ENCODE results near the gene PSMG4.
A peak's percentile ranks its signal among the peaks of the same experiment; 100 is the strongest.

Gene PSMG4

GRCh38 chr6:3276174-3277167 lies 17.7 kb downstream of the PSMG4 start:
- DNase-seq (ENCODE audit: low spot score), result no peak

GRCh38 chr6:3277251-3277650 lies 18.5 kb downstream of the PSMG4 start:
- no peak for DNase-seq (ENCODE audit: low spot score)

- DNase-seq (ENCODE audit: low spot score), result no peak
Measured at GRCh38 chr6:3277851-3278416, 19.2 kb downstream of the PSMG4 start.

DNA sequence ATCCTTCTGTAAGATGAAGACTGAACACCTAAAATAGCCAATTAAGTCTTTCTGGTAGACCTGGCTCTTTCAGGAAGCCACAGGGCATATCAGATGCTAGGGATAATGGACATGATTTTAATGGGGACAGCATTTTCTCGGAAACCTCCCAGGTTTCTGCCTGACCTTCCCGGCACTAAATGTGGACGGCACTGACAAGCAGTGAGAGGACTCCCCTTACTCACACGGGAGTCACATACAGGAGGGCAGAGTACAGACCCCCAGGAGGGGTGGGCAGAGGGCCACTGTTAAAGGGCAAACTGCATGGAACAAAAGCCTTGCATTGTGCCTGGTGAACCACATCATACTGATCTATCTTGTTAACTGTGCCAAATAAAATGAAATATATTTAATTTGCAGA lies 19.9 kb downstream of the PSMG4 start:
- DNase-seq (ENCODE audit: low spot score), result no peak

GRCh38 chr6:3280091-3280490 lies 21.3 kb downstream of the PSMG4 start:
- DNase-seq (ENCODE audit: low spot score), result no peak

- DNase-seq (ENCODE audit: low spot score), result no peak
Measured at GRCh38 chr6:3280866-3281465, 22.2 kb downstream of the PSMG4 start.

- peak; percentile 42 for DNase-seq (ENCODE audit: low spot score)
Measured at GRCh38 chr6:3281631-3282475, 23.1 kb downstream of the PSMG4 start.

GRCh38 chr6:3282476-3283236 lies 23.9 kb downstream of the PSMG4 start:
- DNase-seq (ENCODE audit: low spot score), result no peak

DNA sequence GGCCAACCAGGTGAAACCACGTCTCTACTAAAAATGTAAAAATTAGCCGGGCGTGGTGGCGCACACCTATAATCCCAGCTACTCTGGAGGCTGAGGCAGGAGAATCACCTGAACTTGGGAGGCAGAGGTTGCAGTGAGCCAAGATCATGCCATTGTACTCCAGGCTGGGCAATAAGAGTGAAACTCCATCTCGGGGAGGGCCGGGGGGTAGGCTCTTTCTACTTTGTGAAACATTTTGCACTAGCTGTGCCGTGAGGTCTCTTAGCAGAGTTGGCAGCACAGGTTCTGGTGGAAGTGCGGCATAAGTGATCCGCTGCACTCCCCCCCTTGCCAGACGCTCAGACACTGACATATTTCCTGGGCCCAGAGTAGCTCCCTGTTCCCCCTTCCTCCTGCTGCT lies 24.5 kb downstream of the PSMG4 start:
- no peak for DNase-seq (ENCODE audit: low spot score)

GRCh38 chr6:3283641-3284435 lies 25.1 kb downstream of the PSMG4 start:
- no peak for DNase-seq (ENCODE audit: low spot score)

DNA sequence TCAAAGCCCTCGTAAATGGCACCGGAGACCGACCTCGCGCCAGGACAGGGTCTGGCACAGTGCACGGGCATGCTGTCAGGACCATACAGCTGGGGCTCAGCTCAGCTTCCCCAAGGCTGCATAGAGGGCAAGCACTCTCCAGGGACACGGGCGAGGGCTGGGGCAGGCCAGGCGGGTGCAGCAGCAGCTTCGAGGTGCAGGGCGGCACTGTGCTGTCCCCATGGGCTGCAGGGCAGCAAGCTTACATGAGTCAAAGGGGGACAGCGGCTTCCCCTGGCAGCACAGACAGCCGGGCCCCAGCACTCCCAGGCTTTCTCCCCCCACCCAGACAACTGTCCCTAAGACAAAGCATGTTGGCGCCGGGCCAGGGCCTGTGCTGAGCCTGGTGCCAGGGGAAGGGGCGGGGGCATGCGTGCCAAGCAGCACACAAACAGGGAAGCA lies 25.7 kb downstream of the PSMG4 start:
- peak; percentile 39 for DNase-seq (ENCODE audit: low spot score)

GRCh38 chr6:3285049-3285639 lies 26.4 kb downstream of the PSMG4 start:
- peak; percentile 64 for DNase-seq (ENCODE audit: low spot score)

GRCh38 chr6:3285732-3286131 lies 27.0 kb downstream of the PSMG4 start:
- DNase-seq (ENCODE audit: low spot score), result no peak

- DNase-seq (ENCODE audit: low spot score), result no peak
Measured at GRCh38 chr6:3286641-3287171, 28.0 kb downstream of the PSMG4 start.

GRCh38 chr6:3287308-3287707 lies 28.6 kb downstream of the PSMG4 start:
- no peak for DNase-seq (ENCODE audit: low spot score)

- no peak for DNase-seq (ENCODE audit: low spot score)
Measured at GRCh38 chr6:3287976-3288707, 29.4 kb downstream of the PSMG4 start.

DNA sequence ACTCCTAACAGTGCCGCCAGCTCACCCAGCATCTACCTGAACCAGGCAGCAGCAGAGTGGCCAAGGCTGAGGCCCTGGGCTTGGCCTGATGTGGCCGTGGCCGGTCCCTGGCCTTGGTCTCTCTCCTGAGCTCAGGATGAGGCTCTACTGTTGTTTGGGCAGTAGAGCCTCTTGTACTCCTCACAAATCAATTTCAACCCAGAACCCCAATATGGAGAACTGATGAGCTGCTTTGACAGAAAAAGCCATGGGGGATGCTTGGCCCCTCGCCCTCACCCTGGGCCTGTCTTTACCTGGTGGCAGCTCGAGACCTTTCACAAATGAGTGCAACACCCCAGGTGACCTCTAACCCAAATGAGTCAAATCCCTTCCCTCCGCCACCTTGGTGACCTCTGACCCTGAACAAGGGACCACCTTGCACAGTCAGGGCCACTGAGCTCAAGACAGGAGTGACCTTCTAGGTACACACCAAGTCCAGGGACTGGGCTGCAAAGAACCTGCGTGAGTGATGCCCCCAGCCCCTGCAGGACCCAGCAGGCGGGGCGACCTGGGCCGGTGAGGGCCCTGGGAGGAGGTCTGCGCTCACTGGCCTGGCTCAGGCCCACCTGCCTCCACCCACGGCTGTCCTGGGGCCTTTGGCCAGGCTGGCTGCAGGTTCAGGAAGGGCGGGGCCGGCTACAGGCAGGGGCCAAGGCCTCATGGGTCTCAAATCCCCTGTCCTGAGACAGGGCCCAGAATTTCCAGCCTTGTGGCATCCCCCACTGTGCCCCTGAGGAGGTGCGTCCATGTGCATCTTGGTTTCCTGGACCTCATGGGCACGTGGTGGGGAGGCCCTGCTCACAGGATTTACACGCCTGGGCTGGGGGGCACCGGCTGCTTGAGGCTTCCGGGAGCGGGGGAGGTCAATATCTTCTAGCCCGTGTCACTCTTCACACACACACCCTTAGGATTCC lies 30.2 kb downstream of the PSMG4 start:
- no peak for DNase-seq (ENCODE audit: low spot score)

- no peak for DNase-seq (ENCODE audit: low spot score)
Measured at GRCh38 chr6:3289664-3290055, 30.9 kb downstream of the PSMG4 start.
